ENCODE results near the gene C7orf33. TPM values are rescaled to one million over a fixed set of nuclear protein-coding genes. Genes with fewer than 3 reads are reported as not detected.
"Not testable (repeated sequence)": the region's sequence is repeated elsewhere in the genome, so short reads cannot be mapped to it uniquely, and the experiment has no call there.

The C7orf33 gene
- total RNA-seq, 1 donor from 2014 or later, result not detected

GRCh38 chr7:148580446-148580845, 10.1 kb upstream of the C7orf33 start:
- DNase-seq (ENCODE audit: low spot score), result no peak

- DNase-seq (ENCODE audit: low spot score), result no peak
Observed at GRCh38 chr7:148581624-148582023, 8.9 kb upstream of the C7orf33 start.

GRCh38 chr7:148584154-148584827, 6.3 kb upstream of the C7orf33 start:
- no peak for DNase-seq (ENCODE audit: low spot score)

- no peak for DNase-seq (ENCODE audit: low spot score)
Observed at GRCh38 chr7:148585399-148585798, 5.2 kb upstream of the C7orf33 start.

GRCh38 chr7:148587076-148587475, 3.5 kb upstream of the C7orf33 start:
- DNase-seq (ENCODE audit: low spot score), result no peak

GRCh38 chr7:148588168-148588567, 2.4 kb upstream of the C7orf33 start:
- no peak for DNase-seq (ENCODE audit: low spot score)

- no peak for DNase-seq (ENCODE audit: low spot score)
Observed at GRCh38 chr7:148588670-148589131, 1.9 kb upstream of the C7orf33 start.

- no peak for DNase-seq (ENCODE audit: low spot score)
Observed at GRCh38 chr7:148589640-148590039, 926 bp upstream of the C7orf33 start.

GRCh38 chr7:148596354-148596753, 5.8 kb downstream of the C7orf33 start:
- DNase-seq (ENCODE audit: low spot score), result not testable (repeated sequence)

GRCh38 chr7:148598351-148598750, 7.8 kb downstream of the C7orf33 start:
- DNase-seq (ENCODE audit: low spot score), result no peak

- DNase-seq (ENCODE audit: low spot score), result no peak
Observed at GRCh38 chr7:148605350-148605749, 14.8 kb downstream of the C7orf33 start.

- no peak for DNase-seq (ENCODE audit: low spot score)
Observed at GRCh38 chr7:148607151-148607661, 16.6 kb downstream of the C7orf33 start.

GRCh38 chr7:148609045-148609725, 18.6 kb downstream of the C7orf33 start:
- DNase-seq (ENCODE audit: low spot score), result peak; percentile 35

GRCh38 chr7:148611692-148612091, 21.1 kb downstream of the C7orf33 start:
- no peak for DNase-seq (ENCODE audit: low spot score)

- DNase-seq (ENCODE audit: low spot score), result no peak
Observed at GRCh38 chr7:148615085-148615730, 24.6 kb downstream of the C7orf33 start.

GRCh38 chr7:148620749-148621359, 30.3 kb downstream of the C7orf33 start:
- no peak for DNase-seq (ENCODE audit: low spot score)

GRCh38 chr7:148621563-148621962, 31.0 kb downstream of the C7orf33 start:
- DNase-seq (ENCODE audit: low spot score), result no peak

GRCh38 chr7:148622887-148623585, 32.5 kb downstream of the C7orf33 start:
- DNase-seq (ENCODE audit: low spot score), result no peak

- DNase-seq (ENCODE audit: low spot score), result no peak
Observed at GRCh38 chr7:148623586-148624282, 33.2 kb downstream of the C7orf33 start.

GRCh38 chr7:148624735-148625134, 34.2 kb downstream of the C7orf33 start:
- DNase-seq (ENCODE audit: low spot score), result no peak

GRCh38 chr7:148625342-148625741, 34.8 kb downstream of the C7orf33 start:
- DNase-seq (ENCODE audit: low spot score), result no peak

All from umbilical cord (tissue), 2 donors.